Embryonic facial prominence (tissue), 1 donor: Measurements from ENCODE around the gene TENM4.

ENCODE experiments used
- DNase-seq: peaks from one replicate; pipeline ENCODE4 v3.0.0-alpha.2; 2016; ENCODE audit errors: extremely low spot score

The TENM4 gene

GRCh38 chr11:79390923-79391322 is 49.9 kb downstream of the TENM4 start:
- DNase-seq = no peak

- DNase-seq = no peak
Measured at GRCh38 chr11:79390477-79390876, 50.4 kb downstream of the TENM4 start.

GRCh38 chr11:79388201-79388600 is 52.6 kb downstream of the TENM4 start:
- no peak for DNase-seq

GRCh38 chr11:79383874-79384273 is 57.0 kb downstream of the TENM4 start:
- DNase-seq = no peak

- DNase-seq = no peak
Measured at GRCh38 chr11:79382301-79383050, 58.4 kb downstream of the TENM4 start.

- DNase-seq = no peak
Measured at GRCh38 chr11:79381036-79381435, 59.8 kb downstream of the TENM4 start.

GRCh38 chr11:79377406-79377805 is 63.4 kb downstream of the TENM4 start:
- DNase-seq = no peak

GRCh38 chr11:79375818-79376550 is 64.8 kb downstream of the TENM4 start:
- no peak for DNase-seq

- DNase-seq = no peak
Measured at GRCh38 chr11:79374727-79375126, 66.1 kb downstream of the TENM4 start.

- DNase-seq = no peak
Measured at GRCh38 chr11:79371724-79372123, 69.1 kb downstream of the TENM4 start.

GRCh38 chr11:79371152-79371551 is 69.7 kb downstream of the TENM4 start:
- DNase-seq = no peak

GRCh38 chr11:79369055-79369454 is 71.8 kb downstream of the TENM4 start:
- no peak for DNase-seq

GRCh38 chr11:79367844-79368243 is 73.0 kb downstream of the TENM4 start:
- DNase-seq = no peak

GRCh38 chr11:79366218-79366617 is 74.6 kb downstream of the TENM4 start:
- DNase-seq = no peak

GRCh38 chr11:79363861-79364378 is 76.9 kb downstream of the TENM4 start:
- no peak for DNase-seq

- no peak for DNase-seq
Measured at GRCh38 chr11:79363256-79363655, 77.6 kb downstream of the TENM4 start.

GRCh38 chr11:79362821-79363220 is 78.0 kb downstream of the TENM4 start:
- DNase-seq = no peak

- no peak for DNase-seq
Measured at GRCh38 chr11:79362206-79362757, 78.5 kb downstream of the TENM4 start.

GRCh38 chr11:79358258-79358657 is 82.6 kb downstream of the TENM4 start:
- no peak for DNase-seq

GRCh38 chr11:79353706-79354105 is 87.1 kb downstream of the TENM4 start:
- no peak for DNase-seq

- no peak for DNase-seq
Measured at GRCh38 chr11:79352349-79352703, 88.5 kb downstream of the TENM4 start.

GRCh38 chr11:79348976-79349682 is 91.7 kb downstream of the TENM4 start:
- DNase-seq = no peak
